Activated T-helper 1 cell treated with Interleukin-2 at 50 U/mL for 16 hours (primary cell): ENCODE data around the gene GIPR.
"Not testable (repeated sequence)": the region's sequence is repeated elsewhere in the genome, so short reads cannot be mapped to it uniquely, and the experiment has no call there.

Experiments used
- DNase-seq: peaks from one replicate; pipeline ENCODE4 v3.0.0-alpha.2; 2020; ENCODE audit warnings: low read depth

The GIPR gene

GRCh38 chr19:45645631-45646344, 22.2 kb upstream of the GIPR start:
- DNase-seq = peak; percentile 47

GRCh38 chr19:45646345-45646698, 21.7 kb upstream of the GIPR start:
- DNase-seq = no peak

GRCh38 chr19:45650722-45651121, 17.3 kb upstream of the GIPR start:
- no peak for DNase-seq

GRCh38 chr19:45653634-45654033, 14.4 kb upstream of the GIPR start:
- DNase-seq = no peak

GRCh38 chr19:45655073-45655472, 12.9 kb upstream of the GIPR start:
- no peak for DNase-seq

- no peak for DNase-seq
Measured at GRCh38 chr19:45657520-45658167, 10.4 kb upstream of the GIPR start.

GRCh38 chr19:45659096-45659729, 8.8 kb upstream of the GIPR start:
- no peak for DNase-seq

GRCh38 chr19:45660636-45661035, 7.4 kb upstream of the GIPR start:
- DNase-seq = no peak

- DNase-seq = no peak
Measured at GRCh38 chr19:45663800-45664199, 4.2 kb upstream of the GIPR start.

GRCh38 chr19:45664575-45664974, 3.4 kb upstream of the GIPR start:
- DNase-seq = no peak

GRCh38 chr19:45668342-45668871, 386 bp downstream of the GIPR start:
- DNase-seq = no peak

- peak; percentile 30 for DNase-seq
Measured at GRCh38 chr19:45670670-45671453, 2.8 kb downstream of the GIPR start.

- DNase-seq = no peak
Measured at GRCh38 chr19:45674946-45675345, 6.9 kb downstream of the GIPR start.

- peak; percentile 28 for DNase-seq
Measured at GRCh38 chr19:45676851-45677263, 8.8 kb downstream of the GIPR start.

- DNase-seq = peak; percentile 58
Measured at GRCh38 chr19:45677351-45678230, 9.6 kb downstream of the GIPR start.

- DNase-seq = peak; percentile 81
Measured at GRCh38 chr19:45681391-45682015, 13.5 kb downstream of the GIPR start.

- DNase-seq = no peak
Measured at GRCh38 chr19:45682117-45682516, 14.1 kb downstream of the GIPR start.

GRCh38 chr19:45682908-45683307, 14.9 kb downstream of the GIPR start:
- no peak for DNase-seq

GRCh38 chr19:45685045-45685444, 17.0 kb downstream of the GIPR start:
- DNase-seq = not testable (repeated sequence)

- no peak for DNase-seq
Measured at GRCh38 chr19:45687599-45687998, 19.6 kb downstream of the GIPR start.
